IPS DF 6.9 (cell line): ENCODE measurements around the gene RXRG.

ENCODE experiments used
- DNase-seq: peaks from one replicate; pipeline ENCODE4 v3.0.0-alpha.2; 2013; ENCODE audit warnings: low read depth, low spot score
- H3K27ac ChIP-seq: one replicate; pipeline ENCODE4 v1.5.1; 2013; ENCODE audit warnings: low read length, control low read depth
- H3K27me3 ChIP-seq: 2 replicates; pipeline ENCODE4 v1.6.1; 2013; ENCODE audit warnings: mild to moderate bottlenecking, low read length; ENCODE audit not compliant: control insufficient read depth, insufficient read depth
- H3K36me3 ChIP-seq: 2 replicates; pipeline ENCODE4 v1.6.1; 2013; ENCODE audit warnings: low read length; ENCODE audit not compliant: control insufficient read depth, insufficient read depth
- H3K4me1 ChIP-seq: 2 replicates; pipeline ENCODE4 v1.6.1; 2013; ENCODE audit warnings: low read length; ENCODE audit not compliant: control insufficient read depth, insufficient read depth
- H3K4me3 ChIP-seq: 2 replicates; pipeline ENCODE4 v1.5.1; 2013; ENCODE audit warnings: mild to moderate bottlenecking, low read length
- H3K9me3 ChIP-seq: 2 replicates; pipeline ENCODE4 v1.6.1; 2013; ENCODE audit warnings: low read length, inconsistent platforms; ENCODE audit not compliant: control insufficient read depth, insufficient read depth
- WGBS: extraction: QIAGEN DNeasy Blood & Tissue Kit; methylation state at CpG from one replicate; pipeline ENCODE4 v1.1.7; 2013; ENCODE audit warnings: mixed read lengths, missing lambda C conversion rate; ENCODE audit not compliant: insufficient read length, insufficient coverage; 5-methylcytosine and 5-hydroxymethylcytosine counted together

The RXRG gene

GRCh38 chr1:165444897-165445370, at the start of gene RXRG:
TSS of gene RXRG (minus strand) at chr1:165445126. CDS start at chr1:165444893, 233 bp downstream.
- H3K4me1 ChIP-seq: peaks cover 8% of the 10 kb centered on the region; the same call in 1 of the 2 replicates

GRCh38 chr1:165492845-165493373, 48.0 kb upstream of the RXRG start:
- Histone ChIP-seq H3K27ac (no peak overlapping the region), H3K4me1 (no peaks in the 10 kb centered on the region), H3K9me3 (no peaks in the 10 kb centered on the region), H3K4me3 (no peak overlapping the region), H3K27me3 (no peaks in the 10 kb centered on the region; the same call in 1 of the 2 replicates), H3K36me3 (no peaks in the 10 kb centered on the region)
- no CpG with 5 or more reads among the region's 6 CpGs for WGBS
- no peak for DNase-seq

More at GRCh38 chr1:165444897-165445370, at the start of gene RXRG:
- no peak for DNase-seq
- Histone ChIP-seq H3K27ac (no peak within 1 kb of the TSS), H3K27me3 (peaks cover 46% of the 10 kb centered on the region), H3K4me3 (no peak within 1 kb of the TSS), H3K36me3 (no peaks in the 10 kb centered on the region), H3K9me3 (no peaks in the 10 kb centered on the region)
- no CpG with 5 or more reads among the region's 33 CpGs for WGBS

GRCh38 chr1:165490175-165490574, 45.2 kb upstream of the RXRG start:
- no peak for DNase-seq
- no peaks in the 10 kb centered on the region; the same call in 1 of the 2 replicates for H3K27me3 ChIP-seq
- no CpG with 5 or more reads among the region's 5 CpGs for WGBS
- H3K36me3 ChIP-seq: no peaks in the 10 kb centered on the region
- no peak overlapping the region for H3K27ac ChIP-seq
- no peaks in the 10 kb centered on the region for H3K4me1 ChIP-seq
- no peak overlapping the region for H3K4me3 ChIP-seq
- no peaks in the 10 kb centered on the region for H3K9me3 ChIP-seq

- Histone ChIP-seq H3K4me3 (no peak overlapping the region), H3K36me3 (no peaks in the 10 kb centered on the region), H3K4me1 (no peaks in the 10 kb centered on the region), H3K9me3 (no peaks in the 10 kb centered on the region), H3K27ac (no peak overlapping the region), H3K27me3 (no peaks in the 10 kb centered on the region; the same call in 1 of the 2 replicates)
- no peak for DNase-seq
- WGBS: no CpG with 5 or more reads among the region's 1 CpG
Measured at GRCh38 chr1:165487921-165488320, 43.0 kb upstream of the RXRG start.

- Histone ChIP-seq H3K27me3 (no peaks in the 10 kb centered on the region; the same call in 1 of the 2 replicates), H3K9me3 (no peaks in the 10 kb centered on the region), H3K27ac (no peak overlapping the region), H3K4me3 (no peak overlapping the region), H3K36me3 (no peaks in the 10 kb centered on the region), H3K4me1 (no peaks in the 10 kb centered on the region)
- no peak for DNase-seq
- WGBS: no CpG with 5 or more reads among the region's 3 CpGs
Measured at GRCh38 chr1:165486663-165487062, 41.7 kb upstream of the RXRG start.

GRCh38 chr1:165485716-165486115, 40.8 kb upstream of the RXRG start:
- no peak for DNase-seq
- Histone ChIP-seq H3K27me3 (no peaks in the 10 kb centered on the region; the same call in 1 of the 2 replicates), H3K27ac (no peak overlapping the region), H3K4me3 (no peak overlapping the region), H3K36me3 (no peaks in the 10 kb centered on the region), H3K4me1 (no peaks in the 10 kb centered on the region), H3K9me3 (no peaks in the 10 kb centered on the region)
- no CpG with 5 or more reads among the region's 5 CpGs for WGBS

GRCh38 chr1:165484532-165484931, 39.6 kb upstream of the RXRG start:
- no peak for DNase-seq
- no peaks in the 10 kb centered on the region for H3K4me1 ChIP-seq
- no peaks in the 10 kb centered on the region for H3K36me3 ChIP-seq
- no peaks in the 10 kb centered on the region for H3K9me3 ChIP-seq
- H3K27ac ChIP-seq: no peak overlapping the region
- no CpG with 5 or more reads among the region's 1 CpG for WGBS
- no peak overlapping the region for H3K4me3 ChIP-seq
- no peaks in the 10 kb centered on the region for H3K27me3 ChIP-seq

- no peaks in the 10 kb centered on the region for H3K36me3 ChIP-seq
- no CpG with 5 or more reads among the region's 4 CpGs for WGBS
- no peak overlapping the region for H3K27ac ChIP-seq
- no peaks in the 10 kb centered on the region for H3K27me3 ChIP-seq
- no peaks in the 10 kb centered on the region for H3K9me3 ChIP-seq
- no peaks in the 10 kb centered on the region for H3K4me1 ChIP-seq
- DNase-seq: no peak
- no peak overlapping the region for H3K4me3 ChIP-seq
Measured at GRCh38 chr1:165483412-165483811, 38.5 kb upstream of the RXRG start.

- no peaks in the 10 kb centered on the region for H3K36me3 ChIP-seq
- no peaks in the 10 kb centered on the region for H3K4me1 ChIP-seq
- no peaks in the 10 kb centered on the region for H3K27me3 ChIP-seq
- DNase-seq: no peak
- no peak overlapping the region for H3K4me3 ChIP-seq
- H3K9me3 ChIP-seq: no peaks in the 10 kb centered on the region
- WGBS: no CpG with 5 or more reads among the region's 6 CpGs
- no peak overlapping the region for H3K27ac ChIP-seq
Measured at GRCh38 chr1:165481820-165482532, 37.0 kb upstream of the RXRG start.

GRCh38 chr1:165476776-165477175, 31.9 kb upstream of the RXRG start:
- Histone ChIP-seq H3K4me3 (no peak overlapping the region), H3K36me3 (no peaks in the 10 kb centered on the region), H3K4me1 (no peaks in the 10 kb centered on the region), H3K9me3 (no peaks in the 10 kb centered on the region), H3K27me3 (no peaks in the 10 kb centered on the region), H3K27ac (no peak overlapping the region)
- DNase-seq: no peak
- whole genome bisulfite sequencing: no CpG with 5 or more reads among the region's 1 CpG
